ENCODE measurements around the gene KRT80. TPM values are rescaled to one million over a fixed set of nuclear protein-coding genes. Genes with fewer than 3 reads are reported as not detected.
"Not testable (repeated sequence)": the region's sequence is repeated elsewhere in the genome, so short reads cannot be mapped to it uniquely, and the experiment has no call there.

Gene KRT80
- total RNA-seq: 100 to 1,000 TPM in 3 of 4 donors, 10 to 100 TPM in 1; 78.6 to 293 (median 185) TPM

GRCh38 chr12:52191841-52192791 is at the start of gene KRT80:
TSS of gene KRT80 (minus strand) at chr12:52192014. CDS start at chr12:52191902, 112 bp downstream.
- Histone ChIP-seq H3K4me1 (peaks cover 43% of the 10 kb centered on the region), H3K36me3 (no peaks in the 10 kb centered on the region), H3K4me3 (peak within 1 kb of the TSS; percentile 18), H3K27ac (peak within 1 kb of the TSS; percentile 48), H3K27me3 (no peaks in the 10 kb centered on the region), H3K9me3 (no peaks in the 10 kb centered on the region)
- peak; percentile 91 to 93 for DNase-seq (ENCODE audit: low spot score in 2 of 2)
- WGBS: 19% methylated on average over 16 of the region's 20 CpGs
- TF ChIP-seq EP300 (IDR thresholded peaks at IDR 0.05) (peak; percentile 61), CTCF (IDR thresholded peaks at IDR 0.05) (no peak), POLR2A (IDR thresholded peaks at IDR 0.05) (no peak), POLR2AphosphoS5 (IDR thresholded peaks at IDR 0.05) (peak in 1 of 3 donors; percentile 52)

- DNase-seq (ENCODE audit: low spot score in 2 of 2): peak in 1 of 2 donors; percentile 56
- no peaks in the 10 kb centered on the region for H3K9me3 ChIP-seq
- H3K27ac ChIP-seq: no peak overlapping the region
Measured at GRCh38 chr12:52241205-52241842, 49.5 kb upstream of the KRT80 start.

GRCh38 chr12:52240247-52240646 is 48.4 kb upstream of the KRT80 start:
- not testable (repeated sequence) for H3K27ac ChIP-seq, H3K36me3 ChIP-seq, H3K9me3 ChIP-seq, H3K27me3 ChIP-seq, H3K4me3 ChIP-seq
- peak in 1 of 2 donors; percentile 10 for DNase-seq (ENCODE audit: low spot score in 2 of 2)
- WGBS: 79% methylated on average over 6 of the region's 6 CpGs
- H3K4me1 ChIP-seq: peaks cover 24% of the 10 kb centered on the region

More at GRCh38 chr12:52241205-52241842, 49.5 kb upstream of the KRT80 start:
- TF ChIP-seq EP300 (IDR thresholded peaks at IDR 0.05) (no peak), POLR2A (IDR thresholded peaks at IDR 0.05) (no peak), CTCF (IDR thresholded peaks at IDR 0.05) (no peak), POLR2AphosphoS5 (IDR thresholded peaks at IDR 0.05) (no peak)
- peaks cover 26% of the 10 kb centered on the region for H3K4me1 ChIP-seq
- H3K36me3 ChIP-seq: no peaks in the 10 kb centered on the region
- H3K4me3 ChIP-seq: no peak overlapping the region
- WGBS: 88% methylated on average over 2 of the region's 11 CpGs
- no peaks in the 10 kb centered on the region for H3K27me3 ChIP-seq

- DNase-seq (ENCODE audit: low spot score in 2 of 2): no peak
- WGBS: 50% methylated on average over 2 of the region's 2 CpGs
- Histone ChIP-seq H3K27me3 (no peaks in the 10 kb centered on the region), H3K9me3 (no peaks in the 10 kb centered on the region), H3K36me3 (no peaks in the 10 kb centered on the region), H3K27ac (no peak overlapping the region), H3K4me3 (no peak overlapping the region), H3K4me1 (peaks cover 24% of the 10 kb centered on the region)
- TF ChIP-seq POLR2A (IDR thresholded peaks at IDR 0.05): no peak
- TF ChIP-seq POLR2AphosphoS5 (IDR thresholded peaks at IDR 0.05): no peak
- no peak for TF ChIP-seq EP300 (IDR thresholded peaks at IDR 0.05)
- TF ChIP-seq CTCF (IDR thresholded peaks at IDR 0.05): no peak
Measured at GRCh38 chr12:52239767-52240166, 48.0 kb upstream of the KRT80 start.

GRCh38 chr12:52238916-52239646 is 47.3 kb upstream of the KRT80 start:
- Histone ChIP-seq H3K4me3 (no peak overlapping the region), H3K36me3 (no peaks in the 10 kb centered on the region), H3K4me1 (peaks cover 18% of the 10 kb centered on the region), H3K27me3 (peaks cover 4% of the 10 kb centered on the region), H3K9me3 (no peaks in the 10 kb centered on the region), H3K27ac (no peak overlapping the region)
- DNase-seq (ENCODE audit: low spot score in 2 of 2): peak in 1 of 2 donors; percentile 14
- no peak for TF ChIP-seq EP300 (IDR thresholded peaks at IDR 0.05)
- no peak for TF ChIP-seq POLR2A (IDR thresholded peaks at IDR 0.05)
- no peak for TF ChIP-seq POLR2AphosphoS5 (IDR thresholded peaks at IDR 0.05)
- no peak for TF ChIP-seq CTCF (IDR thresholded peaks at IDR 0.05)
- 90% methylated on average over 7 of the region's 7 CpGs for WGBS

Measured in suprapubic skin (tissue), 4 donors.